ENCODE measurements around the gene CCDC28A. TPM values are rescaled to one million over a fixed set of nuclear protein-coding genes. Genes with fewer than 3 reads are reported as not detected.

Gene CCDC28A
- total RNA-seq, 2 experiments from 2014 or later: 17.4 to 22.8 TPM

DNA sequence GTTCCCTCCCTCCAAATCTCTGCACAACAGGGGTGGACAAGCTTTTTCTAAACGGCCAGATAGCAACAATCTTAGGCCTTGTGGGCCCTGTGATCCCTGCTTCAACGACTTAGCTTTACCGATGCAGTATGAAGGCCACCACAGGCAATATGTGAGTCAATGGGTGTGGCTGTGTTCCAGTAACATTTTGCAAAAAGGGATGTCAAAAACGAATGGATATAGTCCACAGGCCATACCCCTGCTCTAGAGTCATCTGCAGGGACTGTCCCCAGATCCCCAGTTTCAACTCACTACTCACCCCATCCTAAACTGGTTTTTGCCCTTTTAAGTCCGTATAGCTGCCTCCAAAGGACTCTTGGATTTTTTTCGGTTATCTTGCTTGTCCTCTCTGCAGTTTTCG lies 56.7 kb downstream of the CCDC28A start:
- no peaks in the 10 kb centered on the region for H3K27me3 Mint-ChIP-seq
- no peaks in the 10 kb centered on the region for H3K36me3 Mint-ChIP-seq
- no peaks in the 10 kb centered on the region for H3K4me1 Mint-ChIP-seq
- H3K27ac Mint-ChIP-seq: no peak overlapping the region
- no peaks in the 10 kb centered on the region for H3K9me3 Mint-ChIP-seq (ENCODE audit: low read depth)
- DNase-seq (no peak), ATAC-seq (no peak)
- no peak overlapping the region for H3K4me3 Mint-ChIP-seq
- CTCF ChIA-PET: no interaction called here

DNA sequence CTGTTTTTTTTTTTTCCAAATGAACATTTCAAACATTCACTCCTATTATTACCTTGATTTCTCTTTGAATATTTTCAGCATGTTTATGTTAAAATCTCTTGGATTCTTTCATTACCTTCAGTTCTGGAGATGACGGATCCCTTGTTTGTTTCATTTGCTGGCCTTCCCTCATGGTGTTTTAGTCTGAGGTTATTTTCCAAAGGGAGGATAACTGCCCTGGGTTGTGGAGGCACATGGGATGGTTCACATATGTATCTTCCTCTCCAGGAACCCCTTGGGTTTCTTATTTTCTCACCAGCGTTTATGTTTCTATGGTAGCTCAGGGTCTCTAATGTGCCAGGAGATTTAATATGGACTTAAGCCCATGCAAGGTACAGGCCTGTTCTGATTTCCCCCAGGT lies 58.6 kb downstream of the CCDC28A start:
- no peak overlapping the region for H3K4me3 Mint-ChIP-seq
- DNase-seq: no peak
- ATAC-seq: no peak
- H3K27me3 Mint-ChIP-seq: no peaks in the 10 kb centered on the region
- no peaks in the 10 kb centered on the region for H3K9me3 Mint-ChIP-seq (ENCODE audit: low read depth)
- no peak overlapping the region for H3K27ac Mint-ChIP-seq
- H3K36me3 Mint-ChIP-seq: no peaks in the 10 kb centered on the region
- no peaks in the 10 kb centered on the region for H3K4me1 Mint-ChIP-seq
- CTCF ChIA-PET: interaction anchor here (1.4 kb wide), 1 partner anchor 14 kb away, joined by 3 read pairs; no protein-coding TSS in a partner anchor

GRCh38 chr6:138833816-138834539 lies 60.4 kb downstream of the CCDC28A start:
- CTCF ChIA-PET: interaction anchor here (1.4 kb wide), 2 partner anchors 12 to 52 kb away, joined by 3 read pairs; no protein-coding TSS in a partner anchor
- Mint-ChIP-seq H3K27me3 (no peaks in the 10 kb centered on the region), H3K36me3 (no peaks in the 10 kb centered on the region), H3K9me3 (ENCODE audit: low read depth) (no peaks in the 10 kb centered on the region), H3K4me3 (no peak overlapping the region), H3K27ac (no peak overlapping the region), H3K4me1 (no peaks in the 10 kb centered on the region)
- no peak for ATAC-seq
- DNase-seq: no peak

DNA sequence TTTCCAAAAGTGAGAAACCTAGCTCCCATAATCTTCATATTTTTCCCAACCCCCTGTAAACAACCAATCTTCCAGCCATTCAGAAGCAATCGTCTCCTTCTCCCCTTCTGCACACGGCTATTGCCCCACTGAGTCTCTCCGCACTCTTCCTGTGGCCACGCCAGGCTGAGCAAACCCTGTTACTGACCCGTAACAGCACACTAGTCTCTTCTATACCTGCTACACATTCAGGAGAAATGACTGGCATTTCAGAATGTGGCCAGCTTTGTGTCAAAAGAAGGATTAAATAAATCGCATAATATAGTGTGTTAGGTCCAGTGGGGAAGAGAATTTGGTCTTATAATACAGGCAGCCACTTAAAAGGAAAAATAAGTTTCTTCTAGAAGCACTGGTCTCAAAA lies 63.7 kb downstream of the CCDC28A start:
- ATAC-seq: no peak
- H3K4me3 Mint-ChIP-seq: no peak overlapping the region
- DNase-seq: no peak
- H3K36me3 Mint-ChIP-seq: no peaks in the 10 kb centered on the region
- no peak overlapping the region for H3K27ac Mint-ChIP-seq
- no peaks in the 10 kb centered on the region for H3K9me3 Mint-ChIP-seq (ENCODE audit: low read depth)
- CTCF ChIA-PET: no interaction called here
- H3K4me1 Mint-ChIP-seq: no peaks in the 10 kb centered on the region
- H3K27me3 Mint-ChIP-seq: no peaks in the 10 kb centered on the region

Other genes with a start within 250 kb of the CCDC28A start
- gene ECT2L, start 22.3 kb downstream of the CCDC28A start, total RNA-seq: not detected
- gene REPS1, start 214.5 kb downstream of the CCDC28A start, total RNA-seq: 10 to 100 TPM; 48.2 to 55.2 TPM

Data from activated CD8-positive, alpha-beta memory T cell treated with anti-CD3 and anti-CD28 coated beads, Interleukin-2, amount 10 ng/mL, durations not matched to agents 7 days and 5 days (primary cell).